Natural killer cell (primary cell): ENCODE measurements around the gene SLC37A2. TPM values are rescaled to one million over a fixed set of nuclear protein-coding genes. Genes with fewer than 3 reads are reported as not detected.

Experiments
- ATAC-seq, 3 donors: fragments of 150-1000 bp in 2 of 3; fragments of 200-7000 bp in 1 of 3; cut with Tn5 transposase; 1 replicate in 1 of 3; 2 replicates in 2 of 3; pipeline ENCODE4 v1.10.0; 2021; ENCODE audit warnings: mild to moderate bottlenecking in 2 of 3, moderate library complexity in 2 of 3
- DNase-seq, 2 donors: peaks; one replicate each; pipeline versions ENCODE4 v3.0.0 to v3.0.0-alpha.2; 2013 to 2021; ENCODE audit warnings: mixed read lengths in 1 of 2
- H3K27ac ChIP-seq: one replicate; pipeline ENCODE4 v1.5.1; 2013; ENCODE audit warnings: mild to moderate bottlenecking, low read length
- H3K27me3 ChIP-seq: one replicate; pipeline ENCODE4 v1.6.1; 2013; ENCODE audit warnings: low read length; ENCODE audit not compliant: control insufficient read depth, insufficient read depth
- H3K36me3 ChIP-seq: one replicate; pipeline ENCODE4 v1.6.1; 2013; ENCODE audit warnings: low read length; ENCODE audit not compliant: control insufficient read depth, insufficient read depth
- H3K4me1 ChIP-seq: one replicate; pipeline ENCODE4 v1.6.1; 2013; ENCODE audit warnings: low read length; ENCODE audit not compliant: control insufficient read depth, insufficient read depth
- H3K4me3 ChIP-seq: one replicate; pipeline ENCODE4 v1.5.1; 2013; ENCODE audit warnings: low read length
- H3K9me3 ChIP-seq: one replicate; pipeline ENCODE4 v1.6.1; 2013; ENCODE audit warnings: low read length; ENCODE audit not compliant: control insufficient read depth, insufficient read depth
- H3K27ac Mint-ChIP-seq, 2 donors: one replicate each; pipeline ENCODE4 v1.8.0; 2022; ENCODE audit warnings: mild to moderate bottlenecking in 2 of 2, mixed read lengths in 2 of 2, moderate library complexity in 1 of 2
- H3K27me3 Mint-ChIP-seq, 2 donors: one replicate each; pipeline ENCODE4 v1.8.0; 2022; ENCODE audit warnings: low read depth in 2 of 2, mixed read lengths in 2 of 2
- H3K36me3 Mint-ChIP-seq: one replicate; pipeline ENCODE4 v1.8.0; 2022; ENCODE audit warnings: mixed read lengths
- H3K4me1 Mint-ChIP-seq, 2 donors: one replicate each; pipeline ENCODE4 v1.8.0; 2022; ENCODE audit warnings: mixed read lengths in 2 of 2
- H3K4me3 Mint-ChIP-seq: one replicate; pipeline ENCODE4 v1.8.0; 2022; ENCODE audit warnings: mild to moderate bottlenecking, moderate library complexity, mixed read lengths
- H3K9me3 Mint-ChIP-seq, 2 donors: one replicate each; pipeline ENCODE4 v1.8.0; 2022; ENCODE audit warnings: mixed read lengths in 2 of 2
- WGBS: methylation state at CpG from one replicate; pipeline ENCODE4 v1.1.7; 2013; ENCODE audit warnings: missing lambda C conversion rate; ENCODE audit not compliant: insufficient coverage; 5-methylcytosine and 5-hydroxymethylcytosine counted together
- intact Hi-C: fragments of 100-400 bp; cut with micrococcal nuclease; formaldehyde crosslinking; loops from one replicate; pipeline ENCODE4 v1.14.2; 2022
- total RNA-seq, 4 donors: library from RNA; stranded (reverse); fragments of 120-200 nt in 1 of 4; gene quantifications; one replicate each; pipeline versions ENCODE4 v1.2.3 to v1.2.4, GENCODE V29; 2013 to 2022
- TF ChIP-seq, protein P1 (sequence below): fragments of 200-600 bp; IDR thresholded peaks from one replicate; pipeline ENCODE4 v1.8.0; 2022; ENCODE audit warnings: antibody characterized with exemption

SLC37A2 gene
- total RNA-seq, 3 donors from 2014 or later (not counting 1 experiment from before 2014, with no cell fraction given): 1.0 to 3.2 (median 1.8) TPM

DNA sequence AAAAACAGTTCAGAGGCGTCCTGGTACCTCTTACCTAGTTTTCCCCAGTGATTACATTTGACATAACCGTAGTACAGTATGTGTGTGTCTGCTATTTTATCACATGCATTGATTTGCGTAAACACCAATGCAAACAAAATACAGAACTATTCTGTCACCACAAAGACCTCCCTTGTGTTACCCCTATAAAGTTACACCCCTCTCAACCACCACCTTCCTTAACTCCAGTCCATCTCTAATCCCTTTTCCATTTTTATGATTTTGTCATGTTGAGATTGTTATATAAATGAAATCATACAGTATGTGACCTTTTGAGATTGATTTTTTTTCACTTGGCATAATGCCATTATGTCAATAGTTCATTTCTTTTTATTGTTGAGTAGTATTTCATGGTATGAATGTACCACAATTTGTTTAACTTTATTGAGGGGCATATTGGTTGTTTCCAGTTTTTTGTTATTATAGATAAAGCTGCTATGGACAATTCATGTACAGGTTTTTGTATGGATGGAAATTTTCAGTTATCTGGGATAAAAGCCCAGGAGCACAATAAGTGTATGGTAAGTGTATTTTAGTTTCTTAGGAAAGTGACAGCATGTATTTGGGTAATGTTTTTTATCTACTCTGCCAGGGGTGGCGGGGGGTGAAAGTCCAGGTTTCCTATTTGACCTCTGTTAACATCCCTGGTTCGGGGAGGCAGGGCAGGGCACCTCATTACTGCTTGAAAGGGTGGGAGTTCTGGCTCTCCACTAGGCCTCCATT lies 6.0 kb upstream of the SLC37A2 start:
- intact Hi-C loops: no loop called here
- DNase-seq (no peak), ATAC-seq (no peak)
- TF ChIP-seq, protein P1, sequence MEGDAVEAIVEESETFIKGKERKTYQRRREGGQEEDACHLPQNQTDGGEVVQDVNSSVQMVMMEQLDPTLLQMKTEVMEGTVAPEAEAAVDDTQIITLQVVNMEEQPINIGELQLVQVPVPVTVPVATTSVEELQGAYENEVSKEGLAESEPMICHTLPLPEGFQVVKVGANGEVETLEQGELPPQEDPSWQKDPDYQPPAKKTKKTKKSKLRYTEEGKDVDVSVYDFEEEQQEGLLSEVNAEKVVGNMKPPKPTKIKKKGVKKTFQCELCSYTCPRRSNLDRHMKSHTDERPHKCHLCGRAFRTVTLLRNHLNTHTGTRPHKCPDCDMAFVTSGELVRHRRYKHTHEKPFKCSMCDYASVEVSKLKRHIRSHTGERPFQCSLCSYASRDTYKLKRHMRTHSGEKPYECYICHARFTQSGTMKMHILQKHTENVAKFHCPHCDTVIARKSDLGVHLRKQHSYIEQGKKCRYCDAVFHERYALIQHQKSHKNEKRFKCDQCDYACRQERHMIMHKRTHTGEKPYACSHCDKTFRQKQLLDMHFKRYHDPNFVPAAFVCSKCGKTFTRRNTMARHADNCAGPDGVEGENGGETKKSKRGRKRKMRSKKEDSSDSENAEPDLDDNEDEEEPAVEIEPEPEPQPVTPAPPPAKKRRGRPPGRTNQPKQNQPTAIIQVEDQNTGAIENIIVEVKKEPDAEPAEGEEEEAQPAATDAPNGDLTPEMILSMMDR: no peak
- H3K4me3 ChIP-seq: no peak overlapping the region
- Mint-ChIP-seq H3K4me3 (no peak overlapping the region), H3K4me1 (peaks cover 0 to under 1% of the 10 kb centered on the region in 2 donors), H3K27me3 (no peaks in the 10 kb centered on the region), H3K27ac (no peak overlapping the region), H3K9me3 (no peaks in the 10 kb centered on the region), H3K36me3 (no peaks in the 10 kb centered on the region)
- no peaks in the 10 kb centered on the region for H3K36me3 ChIP-seq
- WGBS: 90% methylated on average over 5 of the region's 5 CpGs
- H3K27me3 ChIP-seq: no peaks in the 10 kb centered on the region
- H3K9me3 ChIP-seq: no peaks in the 10 kb centered on the region
- H3K27ac ChIP-seq: no peak overlapping the region
- no peaks in the 10 kb centered on the region for H3K4me1 ChIP-seq

DNA sequence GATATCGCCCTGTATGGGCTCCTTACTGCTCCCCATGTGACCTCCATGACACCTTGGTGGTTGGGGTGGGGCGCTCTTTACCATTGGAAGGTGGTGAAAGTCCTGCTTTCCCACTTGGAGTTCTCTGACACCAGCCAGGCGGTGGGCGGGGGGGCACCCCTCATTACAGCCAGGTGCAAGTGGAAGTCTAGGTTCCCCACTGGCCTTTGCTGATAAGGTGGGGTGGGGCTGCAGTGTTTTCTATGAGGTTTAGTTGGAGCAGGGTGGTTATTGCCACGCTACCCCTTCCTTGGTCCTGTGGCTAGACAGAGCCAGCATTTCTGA lies 5.5 kb upstream of the SLC37A2 start:
- intact Hi-C loops: no loop called here
- ATAC-seq: no peak

DNA sequence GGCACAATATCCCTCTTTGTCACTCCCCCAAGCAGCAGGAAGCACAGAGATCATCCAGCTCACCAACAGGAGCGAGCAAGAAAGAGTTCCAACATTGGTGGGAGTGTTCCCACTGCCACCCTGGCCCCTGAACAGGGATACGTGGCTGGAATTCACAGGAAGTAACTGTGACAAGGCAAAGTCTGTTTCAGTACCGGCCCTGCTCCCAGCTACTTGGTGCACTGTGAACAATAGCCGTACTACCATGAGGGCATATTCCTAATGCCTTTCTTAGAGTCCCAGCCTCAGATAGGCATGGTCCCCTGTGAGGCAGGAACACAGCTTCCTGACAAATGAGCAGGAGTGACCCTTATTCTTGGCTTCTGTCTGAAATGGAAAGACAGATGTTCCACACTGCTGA lies 1.8 kb upstream of the SLC37A2 start:
- Histone ChIP-seq H3K27me3 (no peaks in the 10 kb centered on the region), H3K36me3 (no peaks in the 10 kb centered on the region), H3K4me3 (no peak overlapping the region), H3K9me3 (no peaks in the 10 kb centered on the region), H3K27ac (no peak overlapping the region), H3K4me1 (peaks cover 13% of the 10 kb centered on the region)
- TF ChIP-seq, protein P1: no peak
- H3K27ac Mint-ChIP-seq: no peak overlapping the region
- H3K9me3 Mint-ChIP-seq: no peaks in the 10 kb centered on the region
- ATAC-seq: no peak
- intact Hi-C loops: no loop called here
- H3K4me1 Mint-ChIP-seq: peaks cover 0 to 10% of the 10 kb centered on the region in 2 donors
- H3K4me3 Mint-ChIP-seq: no peak overlapping the region
- 83% methylated on average over 4 of the region's 4 CpGs for WGBS
- DNase-seq: no peak
- peaks cover 0 to 5% of the 10 kb centered on the region in 2 donors for H3K27me3 Mint-ChIP-seq
- H3K36me3 Mint-ChIP-seq: no peaks in the 10 kb centered on the region

More for the DNA sequence above, 5.5 kb upstream of the SLC37A2 start:
- Histone ChIP-seq H3K4me3 (no peak overlapping the region), H3K36me3 (no peaks in the 10 kb centered on the region), H3K27ac (no peak overlapping the region), H3K9me3 (no peaks in the 10 kb centered on the region), H3K4me1 (peaks cover 3% of the 10 kb centered on the region), H3K27me3 (no peaks in the 10 kb centered on the region)
- Mint-ChIP-seq H3K4me1 (peaks cover 0 to 6% of the 10 kb centered on the region in 2 donors), H3K36me3 (no peaks in the 10 kb centered on the region), H3K9me3 (no peaks in the 10 kb centered on the region), H3K4me3 (no peak overlapping the region), H3K27ac (no peak overlapping the region), H3K27me3 (peaks cover 0 to 2% of the 10 kb centered on the region in 2 donors)
- TF ChIP-seq, protein P1: no peak
- DNase-seq: no peak
- 98% methylated on average over 5 of the region's 5 CpGs for WGBS
